AG04449 (cell line): Measurements from ENCODE around the gene AMBRA1.

Experiments used
- CTCF ChIA-PET: fragments of 350-600 bp; formaldehyde crosslinking; extraction: SDS; loops from one replicate; lab custom pipeline; 2021; ENCODE audit warnings: antibody characterized with exemption; lab: Yijun Ruan, JAX
- POLR2A ChIA-PET: fragments of 400-600, 350-600 bp; formaldehyde crosslinking; extraction: SDS; loops from one replicate; lab custom pipeline; 2020; ENCODE audit warnings: antibody characterized with exemption, inconsistent platforms; lab: Yijun Ruan, JAX
- DNase-seq: peaks from one replicate; pipeline ENCODE4 v3.0.0-alpha.2; 2010; ENCODE audit warnings: low read depth, low spot score
- H3K4me3 ChIP-seq: 2 replicates; pipeline ENCODE4 v1.5.1; 2011; ENCODE audit warnings: low read depth, mild to moderate bottlenecking, control low read depth, low read length
- TF ChIP-seq, protein P1 (sequence below): IDR thresholded peaks from one replicate; pipeline ENCODE4 v1.5.1; 2011; ENCODE audit warnings: mild to moderate bottlenecking, moderate library complexity, low read length, control low read depth, inconsistent platforms; ENCODE audit not compliant: insufficient read depth; ENCODE audit errors: missing control alignments

The AMBRA1 gene

DNA sequence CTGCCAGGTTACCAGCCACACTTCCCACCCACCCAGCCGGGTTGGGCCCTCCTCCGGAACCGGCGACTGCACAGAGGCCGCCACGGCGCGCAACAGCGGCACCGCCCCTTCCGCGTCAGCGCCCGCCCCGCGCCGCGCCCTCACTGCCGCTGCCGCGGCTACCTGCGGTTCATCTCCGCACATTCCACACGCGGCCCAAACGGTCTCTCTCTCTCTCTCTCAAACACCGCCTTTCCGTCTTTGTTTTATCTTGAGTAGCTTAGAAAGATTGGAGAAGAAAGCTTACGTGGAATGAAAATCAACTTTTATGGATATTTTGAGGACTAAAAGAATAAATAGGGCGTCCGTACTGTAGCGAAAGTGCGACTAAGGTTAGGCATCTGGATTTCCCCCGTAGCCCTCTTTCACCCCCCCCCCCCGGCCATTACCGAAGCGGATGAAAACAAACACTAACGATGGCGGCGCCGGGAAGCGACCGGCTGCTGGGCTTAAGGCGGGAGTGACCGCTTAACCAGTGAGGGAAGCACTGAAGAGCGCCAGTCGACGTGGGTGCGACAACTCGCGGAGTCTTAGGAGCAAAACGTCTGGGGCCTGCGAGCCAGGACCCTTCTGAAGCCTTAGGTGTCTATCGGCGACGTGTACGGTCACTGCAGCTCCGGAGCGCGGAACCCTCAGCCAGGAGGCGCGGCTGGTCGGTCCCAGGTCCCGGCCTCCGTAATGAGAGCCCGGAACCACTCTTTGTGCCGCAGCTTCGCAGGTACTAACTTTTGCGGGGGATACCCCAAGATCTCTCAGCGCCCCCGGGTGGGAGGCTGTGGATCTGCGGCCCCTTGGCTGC lies 23.5 kb upstream of the AMBRA1 start, which contains the start of the genes ATG13 and HARBI1:
Gene ATG13 (plus strand): TSS at position 420 of the 838 bp plus-strand sequence. CDS start 26,739 bp downstream, outside the sequence.
Gene HARBI1 (minus strand): TSS at position 94 of the 838 bp plus-strand sequence. CDS start 990 bp downstream, outside the sequence.
- DNase-seq: peak; percentile 23
- POLR2A ChIA-PET: interaction anchor here (1.0 to 1.3 kb wide), 2 partner anchors 32 to 83 kb away, joined by 3 read pairs; partner anchors contain the start of genes ARHGAP1 and ZNF408
- TF ChIP-seq, protein P1, sequence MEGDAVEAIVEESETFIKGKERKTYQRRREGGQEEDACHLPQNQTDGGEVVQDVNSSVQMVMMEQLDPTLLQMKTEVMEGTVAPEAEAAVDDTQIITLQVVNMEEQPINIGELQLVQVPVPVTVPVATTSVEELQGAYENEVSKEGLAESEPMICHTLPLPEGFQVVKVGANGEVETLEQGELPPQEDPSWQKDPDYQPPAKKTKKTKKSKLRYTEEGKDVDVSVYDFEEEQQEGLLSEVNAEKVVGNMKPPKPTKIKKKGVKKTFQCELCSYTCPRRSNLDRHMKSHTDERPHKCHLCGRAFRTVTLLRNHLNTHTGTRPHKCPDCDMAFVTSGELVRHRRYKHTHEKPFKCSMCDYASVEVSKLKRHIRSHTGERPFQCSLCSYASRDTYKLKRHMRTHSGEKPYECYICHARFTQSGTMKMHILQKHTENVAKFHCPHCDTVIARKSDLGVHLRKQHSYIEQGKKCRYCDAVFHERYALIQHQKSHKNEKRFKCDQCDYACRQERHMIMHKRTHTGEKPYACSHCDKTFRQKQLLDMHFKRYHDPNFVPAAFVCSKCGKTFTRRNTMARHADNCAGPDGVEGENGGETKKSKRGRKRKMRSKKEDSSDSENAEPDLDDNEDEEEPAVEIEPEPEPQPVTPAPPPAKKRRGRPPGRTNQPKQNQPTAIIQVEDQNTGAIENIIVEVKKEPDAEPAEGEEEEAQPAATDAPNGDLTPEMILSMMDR: peak; percentile 83
- CTCF ChIA-PET: interaction anchor here (0.6 to 4.3 kb wide), 25 partner anchors 8 to 380 kb away, joined by 3 to 40 read pairs (median 5); partner anchors contain the start of gene CHRM4
- H3K4me3 ChIP-seq: peak within 1 kb of the TSS; percentile 100

- POLR2A ChIA-PET: interaction anchor here (1.0 kb wide), 1 partner anchor 33 kb away, joined by 3 read pairs; no protein-coding TSS in a partner anchor
- CTCF ChIA-PET: interaction anchor here (0.6 to 4.3 kb wide), 11 partner anchors 14 to 228 kb away, joined by 3 to 40 read pairs (median 8); partner anchors contain the start of gene CHRM4
- peak overlapping the region; percentile 100 for H3K4me3 ChIP-seq
- TF ChIP-seq, protein P1: no peak
- no peak for DNase-seq
Observed at GRCh38 chr11:46616551-46617133, 22.8 kb upstream of the AMBRA1 start.

- CTCF ChIA-PET: interaction anchor here (0.8 to 4.3 kb wide), 8 partner anchors 14 to 227 kb away, joined by 3 to 40 read pairs (median 6); partner anchors contain the start of gene CHRM4
- POLR2A ChIA-PET: no interaction called here
- TF ChIP-seq, protein P1: no peak
- no peak for DNase-seq
- H3K4me3 ChIP-seq: no peak overlapping the region
Observed at GRCh38 chr11:46615756-46616155, 21.9 kb upstream of the AMBRA1 start.

GRCh38 chr11:46612326-46612725 lies 18.5 kb upstream of the AMBRA1 start:
- CTCF ChIA-PET: interaction anchor here (1.0 to 1.1 kb wide), 2 partner anchors 21 to 222 kb away, joined by 3 to 4 read pairs; no protein-coding TSS in a partner anchor
- H3K4me3 ChIP-seq: no peak overlapping the region
- POLR2A ChIA-PET: interaction anchor here (1.4 kb wide), 1 partner anchor 18 kb away, joined by 6 read pairs; the partner anchor contains the start of gene AMBRA1

GRCh38 chr11:46611526-46612304 lies 17.9 kb upstream of the AMBRA1 start:
- ChIA-PET POLR2A (interaction anchor here (1.4 kb wide), 1 partner anchor 18 kb away, joined by 6 read pairs; the partner anchor contains the start of gene AMBRA1), CTCF (interaction anchor here (0.9 to 1.1 kb wide), 3 partner anchors 13 to 221 kb away, joined by 3 to 4 read pairs (median 3); no protein-coding TSS in a partner anchor)
- TF ChIP-seq, protein P1: no peak
- H3K4me3 ChIP-seq: no peak overlapping the region
- no peak for DNase-seq

More at GRCh38 chr11:46612326-46612725, 18.5 kb upstream of the AMBRA1 start:
- no peak for DNase-seq
- TF ChIP-seq, protein P1: no peak
